ENCODE measurements around the gene MEF2D. TPM values are rescaled to one million over a fixed set of nuclear protein-coding genes. Genes with fewer than 3 reads are reported as not detected.

Gene MEF2D
- total and polyA plus RNA-seq, 9 donors = 16.8 to 75.3 (median 58.2) TPM

- H3K36me3 ChIP-seq (ENCODE audit: control insufficient read depth, insufficient read depth, low read length) = no peaks in the 10 kb centered on the region
- H3K4me3 ChIP-seq (ENCODE audit: low read length) = no peak overlapping the region
- no peaks in the 10 kb centered on the region for H3K9me3 ChIP-seq (replicated peaks; ENCODE audit: control insufficient read depth, low read depth, low read length)
- H3K4me1 ChIP-seq (ENCODE audit: control insufficient read depth, insufficient read depth, low read length) = peaks cover 13% of the 10 kb centered on the region
- no peak for DNase-seq
- H3K27me3 ChIP-seq (ENCODE audit: control insufficient read depth, insufficient read depth, low read length) = peaks cover 84% of the 10 kb centered on the region
- H3K27ac ChIP-seq (ENCODE audit: low read length) = no peak overlapping the region
- 16% methylated on average over 10 of the region's 19 CpGs for WGBS (ENCODE audit: insufficient coverage)
Measured at GRCh38 chr1:156437037-156437867, 63.3 kb downstream of the MEF2D start.

GRCh38 chr1:156436141-156437036 is 64.2 kb downstream of the MEF2D start:
- Histone ChIP-seq H3K4me3 (ENCODE audit: low read length) (no peak overlapping the region), H3K36me3 (ENCODE audit: control insufficient read depth, insufficient read depth, low read length) (no peaks in the 10 kb centered on the region), H3K27ac (ENCODE audit: low read length) (no peak overlapping the region), H3K27me3 (ENCODE audit: control insufficient read depth, insufficient read depth, low read length) (peaks cover 89% of the 10 kb centered on the region), H3K4me1 (ENCODE audit: control insufficient read depth, insufficient read depth, low read length) (peaks cover 13% of the 10 kb centered on the region), H3K9me3 (replicated peaks; ENCODE audit: control insufficient read depth, low read depth, low read length) (no peaks in the 10 kb centered on the region)
- peak; percentile 24 for DNase-seq
- WGBS (ENCODE audit: insufficient coverage) = under 1% methylated on average over 59 of the region's 77 CpGs

- DNase-seq = peak; percentile 30
- H3K4me1 ChIP-seq (ENCODE audit: control insufficient read depth, insufficient read depth, low read length) = peaks cover 13% of the 10 kb centered on the region
- H3K4me3 ChIP-seq (ENCODE audit: low read length) = peak overlapping the region; percentile 17
- no peak overlapping the region for H3K27ac ChIP-seq (ENCODE audit: low read length)
- no peaks in the 10 kb centered on the region for H3K9me3 ChIP-seq (replicated peaks; ENCODE audit: control insufficient read depth, low read depth, low read length)
- peaks cover 89% of the 10 kb centered on the region for H3K27me3 ChIP-seq (ENCODE audit: control insufficient read depth, insufficient read depth, low read length)
- under 1% methylated on average over 37 of the region's 59 CpGs for WGBS (ENCODE audit: insufficient coverage)
- no peaks in the 10 kb centered on the region for H3K36me3 ChIP-seq (ENCODE audit: control insufficient read depth, insufficient read depth, low read length)
Measured at GRCh38 chr1:156435545-156436140, 64.9 kb downstream of the MEF2D start.

GRCh38 chr1:156434989-156435544 is 65.5 kb downstream of the MEF2D start:
- H3K27ac ChIP-seq (ENCODE audit: low read length) = no peak overlapping the region
- H3K4me1 ChIP-seq (ENCODE audit: control insufficient read depth, insufficient read depth, low read length) = peaks cover 13% of the 10 kb centered on the region
- H3K4me3 ChIP-seq (ENCODE audit: low read length) = no peak overlapping the region
- H3K27me3 ChIP-seq (ENCODE audit: control insufficient read depth, insufficient read depth, low read length) = peaks cover 89% of the 10 kb centered on the region
- DNase-seq = no peak
- H3K9me3 ChIP-seq (replicated peaks; ENCODE audit: control insufficient read depth, low read depth, low read length) = no peaks in the 10 kb centered on the region
- 7% methylated on average over 19 of the region's 20 CpGs for WGBS (ENCODE audit: insufficient coverage)
- H3K36me3 ChIP-seq (ENCODE audit: control insufficient read depth, insufficient read depth, low read length) = no peaks in the 10 kb centered on the region

GRCh38 chr1:156433602-156434001 is 67.0 kb downstream of the MEF2D start:
- H3K9me3 ChIP-seq (replicated peaks; ENCODE audit: control insufficient read depth, low read depth, low read length) = no peaks in the 10 kb centered on the region
- no peaks in the 10 kb centered on the region for H3K36me3 ChIP-seq (ENCODE audit: control insufficient read depth, insufficient read depth, low read length)
- no CpG with 5 or more reads among the region's 1 CpG for WGBS (ENCODE audit: insufficient coverage)
- H3K4me1 ChIP-seq (ENCODE audit: control insufficient read depth, insufficient read depth, low read length) = peaks cover 13% of the 10 kb centered on the region
- H3K27ac ChIP-seq (ENCODE audit: low read length) = no peak overlapping the region
- no peak for DNase-seq
- no peak overlapping the region for H3K4me3 ChIP-seq (ENCODE audit: low read length)
- peaks cover 91% of the 10 kb centered on the region for H3K27me3 ChIP-seq (ENCODE audit: control insufficient read depth, insufficient read depth, low read length)

- peaks cover 97% of the 10 kb centered on the region for H3K27me3 ChIP-seq (ENCODE audit: control insufficient read depth, insufficient read depth, low read length)
- DNase-seq = no peak
- peaks cover 13% of the 10 kb centered on the region for H3K4me1 ChIP-seq (ENCODE audit: control insufficient read depth, insufficient read depth, low read length)
Measured at GRCh38 chr1:156433032-156433431, 67.5 kb downstream of the MEF2D start.

GRCh38 chr1:156432669-156433018 is 67.9 kb downstream of the MEF2D start:
- DNase-seq = no peak
- no peaks in the 10 kb centered on the region for H3K36me3 ChIP-seq (ENCODE audit: control insufficient read depth, insufficient read depth, low read length)
- H3K27me3 ChIP-seq (ENCODE audit: control insufficient read depth, insufficient read depth, low read length) = peaks cover 98% of the 10 kb centered on the region
- 0% methylated on average over 11 of the region's 11 CpGs for WGBS (ENCODE audit: insufficient coverage)
- H3K4me1 ChIP-seq (ENCODE audit: control insufficient read depth, insufficient read depth, low read length) = peaks cover 13% of the 10 kb centered on the region
- no peak overlapping the region for H3K4me3 ChIP-seq (ENCODE audit: low read length)
- no peak overlapping the region for H3K27ac ChIP-seq (ENCODE audit: low read length)
- H3K9me3 ChIP-seq (replicated peaks; ENCODE audit: control insufficient read depth, low read depth, low read length) = no peaks in the 10 kb centered on the region

More at GRCh38 chr1:156433032-156433431, 67.5 kb downstream of the MEF2D start:
- WGBS (ENCODE audit: insufficient coverage) = no CpG with 5 or more reads among the region's 4 CpGs
- Histone ChIP-seq H3K36me3 (ENCODE audit: control insufficient read depth, insufficient read depth, low read length) (no peaks in the 10 kb centered on the region), H3K4me3 (ENCODE audit: low read length) (no peak overlapping the region), H3K27ac (ENCODE audit: low read length) (no peak overlapping the region), H3K9me3 (replicated peaks; ENCODE audit: control insufficient read depth, low read depth, low read length) (no peaks in the 10 kb centered on the region)

- 0% methylated on average over 3 of the region's 12 CpGs for WGBS (ENCODE audit: insufficient coverage)
- no peak overlapping the region for H3K27ac ChIP-seq (ENCODE audit: low read length)
- H3K36me3 ChIP-seq (ENCODE audit: control insufficient read depth, insufficient read depth, low read length) = no peaks in the 10 kb centered on the region
- no peaks in the 10 kb centered on the region for H3K9me3 ChIP-seq (replicated peaks; ENCODE audit: control insufficient read depth, low read depth, low read length)
- H3K4me1 ChIP-seq (ENCODE audit: control insufficient read depth, insufficient read depth, low read length) = peaks cover 13% of the 10 kb centered on the region
- peaks cover 94% of the 10 kb centered on the region for H3K27me3 ChIP-seq (ENCODE audit: control insufficient read depth, insufficient read depth, low read length)
- DNase-seq = no peak
- H3K4me3 ChIP-seq (ENCODE audit: low read length) = no peak overlapping the region
Measured at GRCh38 chr1:156431769-156432668, 68.6 kb downstream of the MEF2D start.

GRCh38 chr1:156431366-156431765 is 69.2 kb downstream of the MEF2D start:
- H3K27me3 ChIP-seq (ENCODE audit: control insufficient read depth, insufficient read depth, low read length) = peaks cover 94% of the 10 kb centered on the region
- no peak for DNase-seq

More at GRCh38 chr1:156431366-156431765, 69.2 kb downstream of the MEF2D start:
- peaks cover 8% of the 10 kb centered on the region for H3K4me1 ChIP-seq (ENCODE audit: control insufficient read depth, insufficient read depth, low read length)
- no peak overlapping the region for H3K27ac ChIP-seq (ENCODE audit: low read length)
- no peaks in the 10 kb centered on the region for H3K36me3 ChIP-seq (ENCODE audit: control insufficient read depth, insufficient read depth, low read length)
- H3K9me3 ChIP-seq (replicated peaks; ENCODE audit: control insufficient read depth, low read depth, low read length) = no peaks in the 10 kb centered on the region
- H3K4me3 ChIP-seq (ENCODE audit: low read length) = no peak overlapping the region
- WGBS (ENCODE audit: insufficient coverage) = 0% methylated on average over 1 of the region's 4 CpGs

All from muscle of leg (tissue), 11 donors.